ENCODE data around the gene PRKCE.

GRCh38 chr2:46008091-46008870, 356.8 kb downstream of the PRKCE start:
- TF ChIP-seq, protein P1, sequence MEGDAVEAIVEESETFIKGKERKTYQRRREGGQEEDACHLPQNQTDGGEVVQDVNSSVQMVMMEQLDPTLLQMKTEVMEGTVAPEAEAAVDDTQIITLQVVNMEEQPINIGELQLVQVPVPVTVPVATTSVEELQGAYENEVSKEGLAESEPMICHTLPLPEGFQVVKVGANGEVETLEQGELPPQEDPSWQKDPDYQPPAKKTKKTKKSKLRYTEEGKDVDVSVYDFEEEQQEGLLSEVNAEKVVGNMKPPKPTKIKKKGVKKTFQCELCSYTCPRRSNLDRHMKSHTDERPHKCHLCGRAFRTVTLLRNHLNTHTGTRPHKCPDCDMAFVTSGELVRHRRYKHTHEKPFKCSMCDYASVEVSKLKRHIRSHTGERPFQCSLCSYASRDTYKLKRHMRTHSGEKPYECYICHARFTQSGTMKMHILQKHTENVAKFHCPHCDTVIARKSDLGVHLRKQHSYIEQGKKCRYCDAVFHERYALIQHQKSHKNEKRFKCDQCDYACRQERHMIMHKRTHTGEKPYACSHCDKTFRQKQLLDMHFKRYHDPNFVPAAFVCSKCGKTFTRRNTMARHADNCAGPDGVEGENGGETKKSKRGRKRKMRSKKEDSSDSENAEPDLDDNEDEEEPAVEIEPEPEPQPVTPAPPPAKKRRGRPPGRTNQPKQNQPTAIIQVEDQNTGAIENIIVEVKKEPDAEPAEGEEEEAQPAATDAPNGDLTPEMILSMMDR (IDR thresholded peaks at IDR 0.05), result no peak
- no peak for TF ChIP-seq POLR2A (IDR thresholded peaks at IDR 0.05)
